Adrenal gland (tissue), 5 donors: ENCODE measurements around the gene SPINT2.

Experiments used
- CTCF ChIP-seq, 6 experiments: fragments of 450-650 bp in 4 of 6; fragments of 200-600 bp in 2 of 6; sonication (generic) in 1 of 6; IDR thresholded peaks; 1 replicate in 5 of 6; 2 replicates in 1 of 6; pipeline versions ENCODE4 v1.5.1 to v1.8.0; 2016 to 2021; ENCODE audit warnings: antibody characterized with exemption in 6 of 6, mild to moderate bottlenecking in 2 of 6, moderate library complexity in 1 of 6
- POLR2A ChIP-seq, 2 donors: fragments of 450-650 bp; IDR thresholded peaks; one replicate each; pipeline ENCODE4 v1.6.1; 2017; ENCODE audit warnings: antibody characterized with exemption in 2 of 2, mild to moderate bottlenecking in 2 of 2, moderate library complexity in 1 of 2
- donor health status: DM: no; HTN: no; CAD: no.

- TF ChIP-seq CTCF (IDR thresholded peaks at IDR 0.05), result no peak
- no peak for TF ChIP-seq POLR2A (IDR thresholded peaks at IDR 0.05)
Observed at GRCh38 chr19:38308926-38309614, 44.7 kb downstream of the SPINT2 start.
